GM21528 (cell line): ENCODE data around the gene ELF3.
"Not testable (repeated sequence)": the region's sequence is repeated elsewhere in the genome, so short reads cannot be mapped to it uniquely, and the experiment has no call there.

ENCODE experiments used
- ATAC-seq: cut with Tn5 transposase; IDR thresholded peaks from one replicate; pipeline ENCODE4 v1.9.1; 2021; ENCODE audit warnings: mild to moderate bottlenecking, moderate library complexity; ENCODE audit not compliant: unreplicated experiment, low FRiP score

Gene ELF3

GRCh38 chr1:202034149-202034682 lies 23.8 kb downstream of the ELF3 start:
- ATAC-seq = no peak

GRCh38 chr1:202034683-202035462 lies 24.5 kb downstream of the ELF3 start:
- no peak for ATAC-seq

GRCh38 chr1:202036595-202037387 lies 26.4 kb downstream of the ELF3 start:
- ATAC-seq = no peak

- ATAC-seq = no peak
These were observed 27.4 kb downstream of the ELF3 start for GRCh38 chr1:202037706-202038296.

GRCh38 chr1:202038688-202039346 lies 28.4 kb downstream of the ELF3 start:
- ATAC-seq = peak; percentile 50

GRCh38 chr1:202045705-202046104 lies 35.3 kb downstream of the ELF3 start:
- ATAC-seq = no peak

- ATAC-seq = no peak
These were observed 35.8 kb downstream of the ELF3 start for GRCh38 chr1:202046227-202046626.

GRCh38 chr1:202046748-202047708 lies 36.6 kb downstream of the ELF3 start:
- ATAC-seq = no peak

- no peak for ATAC-seq
These were observed 37.6 kb downstream of the ELF3 start for GRCh38 chr1:202047977-202048376.

GRCh38 chr1:202049129-202049528 lies 38.7 kb downstream of the ELF3 start:
- no peak for ATAC-seq

GRCh38 chr1:202054094-202054493 lies 43.7 kb downstream of the ELF3 start:
- no peak for ATAC-seq

- not testable (repeated sequence) for ATAC-seq
These were observed 44.3 kb downstream of the ELF3 start for GRCh38 chr1:202054673-202055072.

GRCh38 chr1:202056644-202057334 lies 46.4 kb downstream of the ELF3 start:
- ATAC-seq = no peak

GRCh38 chr1:202057335-202057704 lies 46.9 kb downstream of the ELF3 start:
- ATAC-seq = not testable (repeated sequence)

GRCh38 chr1:202058001-202058908 lies 47.9 kb downstream of the ELF3 start:
- ATAC-seq = no peak

GRCh38 chr1:202061055-202061454 lies 50.7 kb downstream of the ELF3 start:
- no peak for ATAC-seq

GRCh38 chr1:202061787-202062186 lies 51.4 kb downstream of the ELF3 start:
- ATAC-seq = not testable (repeated sequence)

GRCh38 chr1:202062636-202063035 lies 52.2 kb downstream of the ELF3 start:
- ATAC-seq = not testable (repeated sequence)
